Activated T-cell treated with anti-CD3 and anti-CD28 coated beads, Interleukin-2, amount 50 U/mL, for 1 hour (primary cell): ENCODE results near the gene OLFML2A.
"Not testable (repeated sequence)": the region's sequence is repeated elsewhere in the genome, so short reads cannot be mapped to it uniquely, and the experiment has no call there.

Source experiments
- DNase-seq: peaks from one replicate; pipeline ENCODE4 v3.0.0-alpha.2; 2020

Gene OLFML2A

GRCh38 chr9:124831642-124832364 lies 54.9 kb downstream of the OLFML2A start:
- DNase-seq: no peak

- DNase-seq: no peak
Observed at GRCh38 chr9:124834591-124834990, 57.7 kb downstream of the OLFML2A start.

GRCh38 chr9:124835026-124835557 lies 58.2 kb downstream of the OLFML2A start:
- DNase-seq: no peak

GRCh38 chr9:124838132-124838531 lies 61.2 kb downstream of the OLFML2A start:
- DNase-seq: not testable (repeated sequence)

GRCh38 chr9:124838567-124839275 lies 61.8 kb downstream of the OLFML2A start:
- not testable (repeated sequence) for DNase-seq

GRCh38 chr9:124839612-124840299 lies 62.8 kb downstream of the OLFML2A start:
- no peak for DNase-seq

- no peak for DNase-seq
Observed at GRCh38 chr9:124840300-124840833, 63.4 kb downstream of the OLFML2A start.

- DNase-seq: no peak
Observed at GRCh38 chr9:124841075-124841821, 64.3 kb downstream of the OLFML2A start.

GRCh38 chr9:124843456-124844034 lies 66.6 kb downstream of the OLFML2A start:
- DNase-seq: no peak

- no peak for DNase-seq
Observed at GRCh38 chr9:124844291-124844690, 67.4 kb downstream of the OLFML2A start.

GRCh38 chr9:124846467-124846866 lies 69.5 kb downstream of the OLFML2A start:
- not testable (repeated sequence) for DNase-seq

GRCh38 chr9:124846969-124847368 lies 70.0 kb downstream of the OLFML2A start:
- DNase-seq: no peak

- no peak for DNase-seq
Observed at GRCh38 chr9:124849801-124850200, 72.9 kb downstream of the OLFML2A start.

- no peak for DNase-seq
Observed at GRCh38 chr9:124852121-124852828, 75.3 kb downstream of the OLFML2A start.

- peak; percentile 82 for DNase-seq
Observed at GRCh38 chr9:124852829-124853531, 76.0 kb downstream of the OLFML2A start, which contains the start of gene WDR38. Gene WDR38 (plus strand): TSS chr9:124853460. CDS start chr9:124853532, 72 bp downstream.

- no peak for DNase-seq
Observed at GRCh38 chr9:124853605-124854143, 76.7 kb downstream of the OLFML2A start.

GRCh38 chr9:124854161-124854560 lies 77.2 kb downstream of the OLFML2A start:
- no peak for DNase-seq

GRCh38 chr9:124854822-124855221 lies 77.9 kb downstream of the OLFML2A start:
- no peak for DNase-seq

GRCh38 chr9:124855566-124855943 lies 78.6 kb downstream of the OLFML2A start:
- DNase-seq: no peak
